Thyroid gland (tissue), 4 donors: ENCODE data around the gene REXO4. TPM values are rescaled to one million over a fixed set of nuclear protein-coding genes. Genes with fewer than 3 reads are reported as not detected.

Experiments
- DNase-seq, 2 donors: peaks; one replicate each; pipeline ENCODE4 v3.0.0-alpha.2; 2019
- H3K27ac ChIP-seq, 3 donors: fragments of 200-600 bp; sonication (generic); 1 replicate in 2 of 3; 2 replicates in 1 of 3; pipeline ENCODE4 v1.5.1; 2016 to 2019; ENCODE audit warnings: mild to moderate bottlenecking in 1 of 3, moderate library complexity in 1 of 3
- H3K27me3 ChIP-seq: fragments of 200-600 bp; sonication (generic); one replicate; pipeline ENCODE4 v1.5.1; 2019
- H3K36me3 ChIP-seq, 2 donors: fragments of 200-600 bp; sonication (generic); one replicate each; pipeline ENCODE4 v1.5.1; 2016 to 2019
- H3K4me1 ChIP-seq, 2 donors: fragments of 200-600 bp; sonication (generic); one replicate each; pipeline ENCODE4 v1.5.1; 2017 to 2019
- H3K4me3 ChIP-seq, 3 donors: fragments of 200-600 bp; sonication (generic); replicated peaks in 1 of 3; 1 replicate in 2 of 3; 2 replicates in 1 of 3; pipeline ENCODE4 v1.5.1; 2016; ENCODE audit warnings: mild to moderate bottlenecking in 1 of 3
- H3K9me3 ChIP-seq: fragments of 200-600 bp; sonication (generic); one replicate; pipeline ENCODE4 v1.5.1; 2017
- CTCF ChIP-seq, 6 experiments: fragments of 200-600 bp in 3 of 6; fragments of 450-650 bp in 3 of 6; sonication (generic) in 3 of 6; IDR thresholded peaks; one replicate each; pipeline ENCODE4 v1.5.1; 2016 to 2019; ENCODE audit warnings: antibody characterized with exemption in 6 of 6, mild to moderate bottlenecking in 2 of 6, inconsistent platforms in 1 of 6, moderate library complexity in 1 of 6
- POLR2A ChIP-seq, 2 donors: fragments of 450-650 bp; IDR thresholded peaks; one replicate each; pipeline ENCODE4 v1.6.1; 2017; ENCODE audit warnings: antibody characterized with exemption in 2 of 2, mild to moderate bottlenecking in 2 of 2, moderate library complexity in 1 of 2
- WGBS, 2 donors: methylation state at CpG; one replicate each; pipeline ENCODE4 v1.1.5; 2017; 5-methylcytosine and 5-hydroxymethylcytosine counted together
- intact Hi-C: fragments of 100-400 bp; cut with DNase I; formaldehyde crosslinking; loops from one replicate; pipeline ENCODE4 v1.15.1; 2023
- total RNA-seq, 4 donors: library from RNA; depleted of rRNA; stranded (reverse); fragments of >200 nt; gene quantifications; one replicate each; pipeline ENCODE4 v1.2.3, GENCODE V29; 2016

The REXO4 gene
- total RNA-seq, 4 donors from 2014 or later, result 16.0 to 21.9 (median 19.0) TPM

DNA sequence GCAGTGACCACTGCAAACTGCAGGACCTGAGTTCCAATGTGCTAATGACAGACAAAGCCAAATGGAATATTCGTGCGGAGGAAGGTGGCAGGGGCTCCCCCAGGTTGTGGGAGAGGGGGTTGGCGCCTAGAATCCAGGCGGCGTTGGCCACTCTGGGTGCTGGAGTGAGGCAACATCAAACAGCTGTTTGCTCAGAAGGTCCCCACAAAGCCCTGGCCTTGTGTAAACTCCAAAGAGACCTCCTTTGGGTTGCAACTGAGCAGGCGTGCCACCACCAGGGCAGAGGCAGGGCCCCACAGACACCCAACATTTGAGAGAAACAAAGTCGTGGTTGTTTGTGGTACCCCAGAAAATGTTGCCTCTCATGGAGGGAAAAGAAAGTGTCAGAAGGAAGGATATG lies 27.1 kb downstream of the REXO4 start:
- H3K27ac ChIP-seq, result no peak overlapping the region
- H3K36me3 ChIP-seq, result no peaks in the 10 kb centered on the region
- H3K27me3 ChIP-seq, result no peaks in the 10 kb centered on the region
- H3K4me3 ChIP-seq, result no peak overlapping the region
- H3K9me3 ChIP-seq, result no peaks in the 10 kb centered on the region
- intact Hi-C loops, result no loop called here
- DNase-seq, result no peak
- H3K4me1 ChIP-seq, result peaks cover 0 to 15% of the 10 kb centered on the region in 2 donors
- 85 to 87% methylated on average over 7 of the region's 7 CpGs for WGBS, 2 donors
- TF ChIP-seq CTCF (IDR thresholded peaks at IDR 0.05), result no peak
- no peak for TF ChIP-seq POLR2A (IDR thresholded peaks at IDR 0.05)

DNA sequence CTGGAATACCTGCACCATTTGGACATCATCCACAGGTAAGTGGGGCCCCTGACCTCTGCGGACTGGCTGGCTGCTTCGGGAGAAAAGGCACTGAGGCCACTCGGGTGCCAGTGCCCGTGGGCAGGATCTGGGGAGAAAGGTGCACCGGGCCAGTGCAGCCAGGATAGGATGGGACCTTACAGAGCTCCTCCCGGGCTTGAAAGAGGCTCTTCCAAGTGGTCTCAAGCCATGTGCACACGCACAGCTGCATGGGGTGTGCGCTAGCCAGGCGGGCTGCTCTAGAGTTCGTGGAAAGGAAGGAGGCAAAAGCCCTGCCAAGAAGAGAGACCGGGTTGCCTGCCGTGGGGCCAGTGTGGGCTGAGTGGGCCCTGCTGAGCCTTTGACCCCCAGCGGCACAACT lies 28.2 kb downstream of the REXO4 start:
- H3K27me3 ChIP-seq, result no peaks in the 10 kb centered on the region
- intact Hi-C loops, result no loop called here
- WGBS, 2 donors, result 66 to 82% methylated on average over 11 to 13 of the region's 13 CpGs
- DNase-seq, result no peak
- H3K27ac ChIP-seq, result no peak overlapping the region
- no peak for TF ChIP-seq POLR2A (IDR thresholded peaks at IDR 0.05)
- no peak for TF ChIP-seq CTCF (IDR thresholded peaks at IDR 0.05)
- H3K4me3 ChIP-seq, result no peak overlapping the region
- peaks cover 0 to 15% of the 10 kb centered on the region in 2 donors for H3K4me1 ChIP-seq
- H3K36me3 ChIP-seq, result no peaks in the 10 kb centered on the region
- H3K9me3 ChIP-seq, result no peaks in the 10 kb centered on the region

- 79 to 84% methylated on average over 7 to 8 of the region's 12 CpGs for WGBS, 2 donors
- TF ChIP-seq POLR2A (IDR thresholded peaks at IDR 0.05), result no peak
- no peak for TF ChIP-seq CTCF (IDR thresholded peaks at IDR 0.05)
- Histone ChIP-seq H3K27ac (no peak overlapping the region), H3K4me1 (peaks cover 0 to 15% of the 10 kb centered on the region in 2 donors), H3K4me3 (no peak overlapping the region), H3K27me3 (no peaks in the 10 kb centered on the region), H3K9me3 (no peaks in the 10 kb centered on the region), H3K36me3 (no peaks in the 10 kb centered on the region)
- intact Hi-C loops, result no loop called here
- no peak for DNase-seq
Measured at GRCh38 chr9:133389025-133389557, 28.7 kb downstream of the REXO4 start.

GRCh38 chr9:133387680-133388079 lies 30.1 kb downstream of the REXO4 start:
- H3K4me1 ChIP-seq, result peaks cover 0 to 15% of the 10 kb centered on the region in 2 donors
- DNase-seq, result peak; percentile 69 to 76
- H3K36me3 ChIP-seq, result no peaks in the 10 kb centered on the region
- WGBS, 2 donors, result 45 to 59% methylated on average over 9 of the region's 9 CpGs
- peak overlapping the region in 1 of 3 donors; percentile 6 for H3K27ac ChIP-seq
- TF ChIP-seq POLR2A (IDR thresholded peaks at IDR 0.05), result no peak
- no peak for TF ChIP-seq CTCF (IDR thresholded peaks at IDR 0.05)
- no peaks in the 10 kb centered on the region for H3K27me3 ChIP-seq
- intact Hi-C loops, result no loop called here
- H3K9me3 ChIP-seq, result no peaks in the 10 kb centered on the region
- no peak overlapping the region for H3K4me3 ChIP-seq

DNA sequence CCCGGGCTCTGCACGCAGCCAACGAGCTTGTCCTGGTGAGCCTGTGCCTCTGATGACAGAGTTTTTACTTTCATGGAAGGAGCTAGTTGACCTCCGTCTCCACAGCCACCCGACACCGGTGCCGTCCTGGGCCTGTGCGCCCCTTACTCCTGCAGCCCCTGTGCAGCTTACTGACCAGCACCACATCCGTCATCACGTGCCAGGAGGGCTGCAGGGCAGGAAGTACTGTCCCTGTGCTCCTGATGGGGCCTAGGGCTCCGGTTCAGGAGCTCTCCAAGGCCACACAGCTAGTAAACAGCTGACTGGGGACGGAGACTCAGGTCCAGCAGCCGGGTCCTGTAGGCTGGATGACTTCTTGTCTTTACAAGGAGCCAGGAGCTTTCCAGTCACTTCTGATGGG lies 31.5 kb downstream of the REXO4 start:
- no peak overlapping the region for H3K4me3 ChIP-seq

More for the DNA sequence above, 31.5 kb downstream of the REXO4 start:
- Histone ChIP-seq H3K4me1 (peaks cover 0 to 15% of the 10 kb centered on the region in 2 donors), H3K9me3 (no peaks in the 10 kb centered on the region), H3K27me3 (no peaks in the 10 kb centered on the region), H3K36me3 (no peaks in the 10 kb centered on the region), H3K27ac (no peak overlapping the region)
- intact Hi-C loops, result no loop called here
- WGBS, 2 donors, result 89 to 93% methylated on average over 12 to 13 of the region's 13 CpGs
- DNase-seq, result no peak
- TF ChIP-seq POLR2A (IDR thresholded peaks at IDR 0.05) (no peak), CTCF (IDR thresholded peaks at IDR 0.05) (no peak)
